ACC112 (cell line): ENCODE measurements around the gene ATP2C2.

Experiments used
- H2AFZ ChIP-seq: fragments of 200-600 bp; sonication (generic); one replicate; pipeline ENCODE4 v1.6.0; 2017; ENCODE audit warnings: antibody characterized with exemption, low read length; ENCODE audit not compliant: unreplicated experiment
- H3K27ac ChIP-seq: fragments of 200-600 bp; sonication (generic); 2 replicates; pipeline ENCODE4 v1.5.1; 2014; ENCODE audit warnings: low read depth, mild to moderate bottlenecking, antibody characterized with exemption, low read length, moderate library complexity
- H3K27me3 ChIP-seq: fragments of 200-600 bp; sonication (generic); 2 replicates; pipeline ENCODE4 v1.6.1; 2014; ENCODE audit warnings: mild to moderate bottlenecking, antibody characterized with exemption, low read length, moderate library complexity, mixed read lengths; ENCODE audit not compliant: insufficient read depth
- H3K36me3 ChIP-seq: fragments of 200-600 bp; sonication (generic); 2 replicates; pipeline ENCODE4 v1.6.1; 2016; ENCODE audit warnings: mild to moderate bottlenecking, antibody characterized with exemption, low read length, moderate library complexity, mixed read lengths; ENCODE audit not compliant: insufficient read depth
- H3K4me1 ChIP-seq: fragments of 200-600 bp; sonication (generic); one replicate; pipeline ENCODE4 v1.6.1; 2016; ENCODE audit warnings: low read length, mixed read lengths; ENCODE audit not compliant: insufficient read depth, unreplicated experiment, control insufficient read depth
- H3K4me3 ChIP-seq: fragments of 200-600 bp; sonication (generic); 2 replicates; pipeline ENCODE4 v1.5.1; 2014; ENCODE audit warnings: mild to moderate bottlenecking, low read depth, low read length
- H3K79me2 ChIP-seq: fragments of 200-600 bp; sonication (generic); one replicate; pipeline ENCODE4 v1.6.0; 2016; ENCODE audit warnings: low read length; ENCODE audit not compliant: control insufficient read depth, unreplicated experiment, insufficient read depth

Gene ATP2C2

DNA sequence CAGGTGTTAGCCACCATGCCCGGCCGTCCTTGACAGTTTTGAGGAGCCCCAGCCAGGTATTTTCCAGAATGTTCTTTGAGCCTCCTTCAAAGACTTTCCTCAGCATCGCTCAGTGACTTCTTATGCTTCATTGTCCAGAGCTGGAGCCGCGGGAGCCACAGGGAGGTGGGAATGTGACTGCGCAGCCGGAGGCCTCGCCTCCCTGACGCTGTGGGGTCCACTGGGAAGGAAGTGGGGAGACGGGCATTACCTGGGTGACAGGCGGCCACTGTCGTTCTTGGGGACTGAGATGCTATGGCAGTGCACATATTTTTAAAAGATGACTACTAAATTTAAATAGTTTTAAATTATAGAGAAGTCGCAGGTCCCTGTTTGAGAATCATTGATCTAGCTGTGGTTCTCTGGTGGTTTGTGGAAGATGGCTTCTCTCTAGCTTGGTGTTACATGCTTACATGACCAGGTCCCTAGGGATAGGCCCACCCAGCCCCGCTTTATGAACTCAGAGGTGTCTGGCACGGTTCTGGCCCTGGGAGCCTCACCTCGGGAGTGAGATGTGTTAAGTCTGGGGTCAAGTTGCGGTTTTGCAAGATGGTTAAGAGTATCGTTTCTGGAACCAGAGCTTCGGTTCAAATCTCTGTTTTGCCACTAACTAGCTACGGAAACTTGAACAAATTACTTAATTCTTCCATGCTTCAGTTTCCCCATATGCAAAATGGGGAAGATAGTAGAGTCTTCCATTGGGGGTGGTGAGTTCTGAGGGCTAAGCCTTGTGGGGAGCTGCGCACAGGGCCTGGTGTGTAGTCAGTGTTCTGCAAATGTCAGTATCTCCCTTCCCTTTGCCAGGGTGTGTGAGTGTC is 53.0 kb downstream of the ATP2C2 start:
- Histone ChIP-seq H3K4me3 (no peak overlapping the region), H3K27me3 (peaks cover 39% of the 10 kb centered on the region), H3K4me1 (no peaks in the 10 kb centered on the region), H2AFZ (no peak overlapping the region), H3K36me3 (no peaks in the 10 kb centered on the region), H3K79me2 (no peaks in the 10 kb centered on the region), H3K27ac (no peak overlapping the region)

- Histone ChIP-seq H3K36me3 (no peaks in the 10 kb centered on the region), H3K4me3 (no peak overlapping the region), H3K4me1 (no peaks in the 10 kb centered on the region), H3K27ac (no peak overlapping the region), H2AFZ (no peak overlapping the region), H3K27me3 (peaks cover 36% of the 10 kb centered on the region), H3K79me2 (no peaks in the 10 kb centered on the region)
Observed at GRCh38 chr16:84421938-84422220, 53.5 kb downstream of the ATP2C2 start.

- H3K79me2 ChIP-seq: no peaks in the 10 kb centered on the region
- H3K27me3 ChIP-seq: peaks cover 35% of the 10 kb centered on the region
- no peaks in the 10 kb centered on the region for H3K36me3 ChIP-seq
- no peak overlapping the region for H3K27ac ChIP-seq
- H3K4me3 ChIP-seq: no peak overlapping the region
- H3K4me1 ChIP-seq: no peaks in the 10 kb centered on the region
- no peak overlapping the region for H2AFZ ChIP-seq
Observed at GRCh38 chr16:84423416-84423837, 55.1 kb downstream of the ATP2C2 start.

DNA sequence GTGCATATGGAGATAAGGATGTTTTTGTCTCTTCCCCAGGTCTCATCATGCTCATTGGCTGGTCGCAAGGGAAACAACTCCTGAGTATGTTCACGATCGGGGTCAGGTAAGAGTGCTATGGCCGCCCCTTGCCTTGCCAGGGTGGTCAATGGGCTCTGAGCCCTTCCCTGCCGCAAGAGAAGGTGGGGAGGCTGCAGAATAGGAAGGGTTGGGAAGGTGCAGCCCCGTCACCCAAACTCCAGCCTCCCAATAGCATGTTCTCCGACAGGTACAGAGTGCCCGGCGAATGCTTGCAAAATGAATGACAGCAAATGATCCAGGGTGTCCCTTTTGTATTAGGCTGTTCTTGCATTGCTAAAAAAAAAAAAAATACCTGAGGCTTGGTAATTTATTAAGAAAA is 57.4 kb downstream of the ATP2C2 start:
- Histone ChIP-seq H3K36me3 (no peaks in the 10 kb centered on the region), H2AFZ (no peak overlapping the region), H3K27ac (no peak overlapping the region), H3K27me3 (peaks cover 50% of the 10 kb centered on the region), H3K4me1 (no peaks in the 10 kb centered on the region), H3K4me3 (no peak overlapping the region), H3K79me2 (no peaks in the 10 kb centered on the region)

- Histone ChIP-seq H3K4me1 (no peaks in the 10 kb centered on the region), H3K27me3 (peaks cover 60% of the 10 kb centered on the region), H2AFZ (no peak overlapping the region), H3K79me2 (no peaks in the 10 kb centered on the region), H3K27ac (no peak overlapping the region), H3K4me3 (no peak overlapping the region), H3K36me3 (no peaks in the 10 kb centered on the region)
Observed at GRCh38 chr16:84426804-84427203, 58.5 kb downstream of the ATP2C2 start.

GRCh38 chr16:84427553-84427952 is 59.2 kb downstream of the ATP2C2 start:
- H3K4me3 ChIP-seq: no peak overlapping the region
- no peaks in the 10 kb centered on the region for H3K79me2 ChIP-seq
- no peaks in the 10 kb centered on the region for H3K36me3 ChIP-seq
- H3K27ac ChIP-seq: no peak overlapping the region
- no peaks in the 10 kb centered on the region for H3K4me1 ChIP-seq
- peaks cover 63% of the 10 kb centered on the region for H3K27me3 ChIP-seq
- H2AFZ ChIP-seq: no peak overlapping the region

- peaks cover 55% of the 10 kb centered on the region for H3K27me3 ChIP-seq
- no peaks in the 10 kb centered on the region for H3K79me2 ChIP-seq
- H3K4me1 ChIP-seq: no peaks in the 10 kb centered on the region
- no peak overlapping the region for H3K27ac ChIP-seq
- no peaks in the 10 kb centered on the region for H3K36me3 ChIP-seq
- no peak overlapping the region for H2AFZ ChIP-seq
- H3K4me3 ChIP-seq: no peak overlapping the region
Observed at GRCh38 chr16:84430860-84431259, 62.5 kb downstream of the ATP2C2 start.

GRCh38 chr16:84434800-84435199 is 66.5 kb downstream of the ATP2C2 start:
- Histone ChIP-seq H3K27ac (no peak overlapping the region), H3K36me3 (no peaks in the 10 kb centered on the region), H3K27me3 (peaks cover 38% of the 10 kb centered on the region), H2AFZ (no peak overlapping the region), H3K4me1 (no peaks in the 10 kb centered on the region), H3K4me3 (no peak overlapping the region), H3K79me2 (no peaks in the 10 kb centered on the region)

GRCh38 chr16:84436196-84436595 is 67.9 kb downstream of the ATP2C2 start:
- H3K36me3 ChIP-seq: no peaks in the 10 kb centered on the region
- peaks cover 40% of the 10 kb centered on the region for H3K27me3 ChIP-seq
- no peak overlapping the region for H3K27ac ChIP-seq
- no peaks in the 10 kb centered on the region for H3K4me1 ChIP-seq
- no peaks in the 10 kb centered on the region for H3K79me2 ChIP-seq
- no peak overlapping the region for H3K4me3 ChIP-seq
- no peak overlapping the region for H2AFZ ChIP-seq

- no peaks in the 10 kb centered on the region for H3K79me2 ChIP-seq
- peaks cover 46% of the 10 kb centered on the region for H3K27me3 ChIP-seq
Observed at GRCh38 chr16:84438971-84439696, 70.8 kb downstream of the ATP2C2 start.

More at GRCh38 chr16:84438971-84439696, 70.8 kb downstream of the ATP2C2 start:
- Histone ChIP-seq H3K27ac (no peak overlapping the region), H3K36me3 (no peaks in the 10 kb centered on the region), H3K4me3 (no peak overlapping the region), H2AFZ (no peak overlapping the region), H3K4me1 (no peaks in the 10 kb centered on the region)
